HEK293 (cell line): ENCODE measurements around the gene FAM110A.

ENCODE experiments used
- CTCF ChIP-seq: fragments of 450-650 bp; formaldehyde crosslinking; IDR thresholded peaks from 2 replicates; pipeline ENCODE4 v1.5.1; 2016; ENCODE audit warnings: missing biosample characterization, missing genetic modification characterization
- ZFP37 ChIP-seq: fragments of 450-650 bp; formaldehyde crosslinking; IDR thresholded peaks from 2 replicates; pipeline ENCODE4 v1.5.1; 2016; ENCODE audit warnings: missing biosample characterization, missing genetic modification characterization
- ZNF561 ChIP-seq: fragments of 450-650 bp; IDR thresholded peaks from 2 replicates; pipeline ENCODE4 v1.5.1; 2018; ENCODE audit warnings: missing biosample characterization, missing genetic modification characterization, borderline replicate concordance

DNA sequence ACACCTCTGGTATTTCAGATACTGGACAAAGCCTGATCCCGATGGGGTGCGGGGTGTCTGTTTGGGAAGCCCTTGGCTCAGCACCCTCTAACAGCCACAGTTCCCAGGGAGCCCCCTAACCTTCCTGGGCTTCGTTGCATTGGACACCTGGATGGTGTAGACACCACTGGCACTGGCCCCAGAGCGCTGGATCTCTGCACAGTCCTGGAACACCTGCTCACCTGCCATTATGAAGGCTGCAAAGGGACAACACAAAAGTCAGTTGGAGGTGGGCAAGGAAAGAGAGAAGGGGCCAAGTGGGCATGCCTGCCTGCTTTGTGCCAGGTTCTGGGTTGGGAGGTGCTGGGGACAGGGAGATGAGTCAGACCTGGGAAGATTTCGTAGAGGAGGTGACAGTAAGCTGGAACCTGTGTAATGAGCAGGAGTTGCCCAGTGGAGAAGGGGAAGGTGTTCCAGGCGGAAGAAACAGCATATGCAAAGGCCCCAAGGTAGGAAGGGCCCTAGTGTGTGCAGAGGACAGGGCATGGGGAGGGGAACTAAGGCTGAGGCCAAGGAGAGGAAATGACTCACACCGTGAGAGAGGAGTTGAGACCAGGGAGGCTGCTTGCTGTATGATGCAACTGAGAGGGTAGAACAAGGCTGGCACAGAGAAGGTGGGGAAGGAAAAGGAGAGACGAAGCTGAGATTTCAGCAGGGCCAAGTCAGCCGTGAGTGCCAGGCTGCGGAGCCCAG, 47.7 kb downstream of the FAM110A start:
- TF ChIP-seq CTCF (no peak), ZFP37 (tag by site-specific recombination) (no peak), ZNF561 (tag by site-specific recombination) (no peak)
